Measurements from ENCODE around the gene SIGLEC5. TPM values are rescaled to one million over a fixed set of nuclear protein-coding genes. Genes with fewer than 3 reads are reported as not detected.
A peak's percentile ranks its signal among the peaks of the same experiment; 100 is the strongest.

Gene SIGLEC5
- total and polyA plus RNA-seq, 8 donors = 0.58 to 1.8 (median 1.2) TPM; not detected in 5

GRCh38 chr19:51639916-51640315 lies 9.7 kb upstream of the SIGLEC5 start:
- Histone ChIP-seq H3K4me3 (no peak overlapping the region), H3K4me1 (peaks cover 0 to 6% (median 0%) of the 10 kb centered on the region in 4 donors), H3K27me3 (peaks cover 0 to 46% (median 0%) of the 10 kb centered on the region in 3 donors), H3K27ac (no peak overlapping the region), H3K36me3 (peaks cover 0 to 3% (median 0%) of the 10 kb centered on the region in 4 donors), H3K9me3 (peaks cover 0 to 12% (median 0%) of the 10 kb centered on the region in 4 donors)
- 71 to 79% (median 73%) methylated on average over 4 of the region's 4 CpGs for WGBS, 5 donors
- no peak for DNase-seq
- TF ChIP-seq POLR2AphosphoS5 (IDR thresholded peaks at IDR 0.05) (no peak), EP300 (IDR thresholded peaks at IDR 0.05) (no peak)
- intact Hi-C loops (cut with DNase I; ENCODE audit: low total_unique reads) = no loop called here

- Histone ChIP-seq H3K27ac (no peak overlapping the region), H3K36me3 (no peaks in the 10 kb centered on the region), H3K9me3 (peaks cover 0 to 12% (median 0%) of the 10 kb centered on the region in 4 donors), H3K27me3 (peaks cover 0 to 35% (median 0%) of the 10 kb centered on the region in 3 donors), H3K4me3 (no peak overlapping the region), H3K4me1 (no peaks in the 10 kb centered on the region)
- no peak for TF ChIP-seq EP300 (IDR thresholded peaks at IDR 0.05)
- TF ChIP-seq, protein P1, sequence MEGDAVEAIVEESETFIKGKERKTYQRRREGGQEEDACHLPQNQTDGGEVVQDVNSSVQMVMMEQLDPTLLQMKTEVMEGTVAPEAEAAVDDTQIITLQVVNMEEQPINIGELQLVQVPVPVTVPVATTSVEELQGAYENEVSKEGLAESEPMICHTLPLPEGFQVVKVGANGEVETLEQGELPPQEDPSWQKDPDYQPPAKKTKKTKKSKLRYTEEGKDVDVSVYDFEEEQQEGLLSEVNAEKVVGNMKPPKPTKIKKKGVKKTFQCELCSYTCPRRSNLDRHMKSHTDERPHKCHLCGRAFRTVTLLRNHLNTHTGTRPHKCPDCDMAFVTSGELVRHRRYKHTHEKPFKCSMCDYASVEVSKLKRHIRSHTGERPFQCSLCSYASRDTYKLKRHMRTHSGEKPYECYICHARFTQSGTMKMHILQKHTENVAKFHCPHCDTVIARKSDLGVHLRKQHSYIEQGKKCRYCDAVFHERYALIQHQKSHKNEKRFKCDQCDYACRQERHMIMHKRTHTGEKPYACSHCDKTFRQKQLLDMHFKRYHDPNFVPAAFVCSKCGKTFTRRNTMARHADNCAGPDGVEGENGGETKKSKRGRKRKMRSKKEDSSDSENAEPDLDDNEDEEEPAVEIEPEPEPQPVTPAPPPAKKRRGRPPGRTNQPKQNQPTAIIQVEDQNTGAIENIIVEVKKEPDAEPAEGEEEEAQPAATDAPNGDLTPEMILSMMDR (IDR thresholded peaks at IDR 0.05) = peak in 1 of 7 experiments; percentile 28
- no peak for TF ChIP-seq POLR2AphosphoS5 (IDR thresholded peaks at IDR 0.05)
- no peak for TF ChIP-seq POLR2A (IDR thresholded peaks at IDR 0.05)
- intact Hi-C loops (cut with DNase I; ENCODE audit: low total_unique reads) = no loop called here
- WGBS, 5 donors = 6 to 19% (median 17%) methylated on average over 5 of the region's 5 CpGs
- no peak for DNase-seq
Measured at GRCh38 chr19:51637362-51637978, 7.3 kb upstream of the SIGLEC5 start.

DNA sequence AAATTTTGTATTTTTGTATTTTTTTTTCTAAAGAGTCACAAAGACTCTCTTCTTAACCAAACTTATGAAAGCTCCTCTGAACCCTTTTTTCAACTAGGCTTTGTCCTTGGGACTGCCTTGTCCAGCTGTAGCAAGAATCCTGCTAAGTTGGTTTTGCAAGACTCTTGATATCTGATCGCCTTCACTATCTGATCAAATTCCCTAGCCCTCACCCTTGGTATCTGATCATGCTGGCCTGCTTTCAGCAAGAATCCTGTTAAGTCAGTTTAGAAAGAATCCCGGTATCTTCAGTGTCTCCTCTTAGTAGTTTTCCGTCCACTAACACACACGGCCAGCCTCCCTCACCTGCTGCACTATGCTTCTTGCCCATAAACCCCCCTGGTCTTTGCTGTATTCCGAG lies 1.9 kb upstream of the SIGLEC5 start:
- Histone ChIP-seq H3K9me3 (peaks cover 0 to 11% (median 0%) of the 10 kb centered on the region in 4 donors), H3K27me3 (peaks cover 0 to 35% (median 5%) of the 10 kb centered on the region in 3 donors), H3K4me1 (no peaks in the 10 kb centered on the region), H3K36me3 (no peaks in the 10 kb centered on the region), H3K27ac (no peak overlapping the region), H3K4me3 (no peak overlapping the region)
- 67 to 80% (median 72%) methylated on average over 5 of the region's 5 CpGs for WGBS, 5 donors
- intact Hi-C loops (cut with DNase I; ENCODE audit: low total_unique reads) = no loop called here
- no peak for DNase-seq
- no peak for TF ChIP-seq POLR2A (IDR thresholded peaks at IDR 0.05)
- TF ChIP-seq POLR2AphosphoS5 (IDR thresholded peaks at IDR 0.05) = no peak
- TF ChIP-seq, protein P1 (IDR thresholded peaks at IDR 0.05) = no peak
- no peak for TF ChIP-seq EP300 (IDR thresholded peaks at IDR 0.05)

- Histone ChIP-seq H3K9me3 (no peaks in the 10 kb centered on the region), H3K4me3 (peak overlapping the region in 1 of 4 donors; percentile 27), H3K27me3 (peaks cover 0 to 47% (median 5%) of the 10 kb centered on the region in 3 donors), H3K4me1 (no peaks in the 10 kb centered on the region), H3K36me3 (no peaks in the 10 kb centered on the region), H3K27ac (no peak overlapping the region)
- no peak for TF ChIP-seq EP300 (IDR thresholded peaks at IDR 0.05)
- TF ChIP-seq, protein P1 (IDR thresholded peaks at IDR 0.05) = no peak
- no peak for TF ChIP-seq POLR2AphosphoS5 (IDR thresholded peaks at IDR 0.05)
- TF ChIP-seq POLR2A (IDR thresholded peaks at IDR 0.05) = no peak
- 82 to 85% (median 82%) methylated on average over 14 of the region's 14 CpGs for WGBS, 5 donors
- no peak for DNase-seq
- intact Hi-C loops (cut with DNase I; ENCODE audit: low total_unique reads) = no loop called here
Measured at GRCh38 chr19:51628153-51628939, 1.9 kb downstream of the SIGLEC5 start.
